LNCaP clone FGC (cell line): Measurements from ENCODE around the gene SCNM1.
"Not testable (repeated sequence)": the region's sequence is repeated elsewhere in the genome, so short reads cannot be mapped to it uniquely, and the experiment has no call there.

ENCODE experiments used
- DNase-seq: peaks from one replicate; pipeline ENCODE4 v3.0.0-alpha.2; 2011; ENCODE audit warnings: low read depth
- H3K4me3 ChIP-seq: 2 replicates; pipeline ENCODE4 v1.5.1; 2011; ENCODE audit warnings: mild to moderate bottlenecking, low read depth, low read length, control low read depth
- TF ChIP-seq, protein P1 (sequence below): IDR thresholded peaks from 2 replicates; pipeline ENCODE4 v1.5.1; 2012; ENCODE audit warnings: mild to moderate bottlenecking; ENCODE audit not compliant: control insufficient read depth, insufficient read depth; ENCODE audit errors: extremely low read depth

Gene SCNM1

DNA sequence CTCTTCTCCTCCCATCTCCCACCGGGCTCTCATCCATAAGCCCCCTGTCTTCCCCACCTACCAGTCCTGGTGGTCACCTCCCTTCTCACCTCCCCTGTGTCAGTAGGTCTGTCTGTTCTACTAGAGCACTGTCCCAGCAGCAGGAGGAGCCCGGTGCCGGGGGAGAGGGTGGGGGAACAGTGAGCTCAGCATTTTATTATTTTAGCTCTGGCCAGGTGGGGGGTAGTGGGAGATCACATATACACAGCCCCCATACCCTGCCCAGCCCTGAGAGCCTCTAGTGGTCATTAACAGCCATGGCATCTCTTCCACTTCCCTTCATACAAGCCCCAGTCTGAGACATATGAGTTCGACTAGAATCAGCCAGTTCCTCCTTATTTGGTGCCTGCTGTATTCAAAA lies 9.9 kb downstream of the SCNM1 start, which contains the start of gene TMOD4:
Gene TMOD4, minus strand, starts transcription at position 119 of the 400 bp plus-strand sequence. CDS start 1,106 bp downstream, outside the sequence.
- H3K4me3 ChIP-seq = no peak within 1 kb of the TSS
- TF ChIP-seq, protein P1, sequence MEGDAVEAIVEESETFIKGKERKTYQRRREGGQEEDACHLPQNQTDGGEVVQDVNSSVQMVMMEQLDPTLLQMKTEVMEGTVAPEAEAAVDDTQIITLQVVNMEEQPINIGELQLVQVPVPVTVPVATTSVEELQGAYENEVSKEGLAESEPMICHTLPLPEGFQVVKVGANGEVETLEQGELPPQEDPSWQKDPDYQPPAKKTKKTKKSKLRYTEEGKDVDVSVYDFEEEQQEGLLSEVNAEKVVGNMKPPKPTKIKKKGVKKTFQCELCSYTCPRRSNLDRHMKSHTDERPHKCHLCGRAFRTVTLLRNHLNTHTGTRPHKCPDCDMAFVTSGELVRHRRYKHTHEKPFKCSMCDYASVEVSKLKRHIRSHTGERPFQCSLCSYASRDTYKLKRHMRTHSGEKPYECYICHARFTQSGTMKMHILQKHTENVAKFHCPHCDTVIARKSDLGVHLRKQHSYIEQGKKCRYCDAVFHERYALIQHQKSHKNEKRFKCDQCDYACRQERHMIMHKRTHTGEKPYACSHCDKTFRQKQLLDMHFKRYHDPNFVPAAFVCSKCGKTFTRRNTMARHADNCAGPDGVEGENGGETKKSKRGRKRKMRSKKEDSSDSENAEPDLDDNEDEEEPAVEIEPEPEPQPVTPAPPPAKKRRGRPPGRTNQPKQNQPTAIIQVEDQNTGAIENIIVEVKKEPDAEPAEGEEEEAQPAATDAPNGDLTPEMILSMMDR = peak; percentile 29; the same call in 1 of the 2 replicates
- no peak for DNase-seq

DNA sequence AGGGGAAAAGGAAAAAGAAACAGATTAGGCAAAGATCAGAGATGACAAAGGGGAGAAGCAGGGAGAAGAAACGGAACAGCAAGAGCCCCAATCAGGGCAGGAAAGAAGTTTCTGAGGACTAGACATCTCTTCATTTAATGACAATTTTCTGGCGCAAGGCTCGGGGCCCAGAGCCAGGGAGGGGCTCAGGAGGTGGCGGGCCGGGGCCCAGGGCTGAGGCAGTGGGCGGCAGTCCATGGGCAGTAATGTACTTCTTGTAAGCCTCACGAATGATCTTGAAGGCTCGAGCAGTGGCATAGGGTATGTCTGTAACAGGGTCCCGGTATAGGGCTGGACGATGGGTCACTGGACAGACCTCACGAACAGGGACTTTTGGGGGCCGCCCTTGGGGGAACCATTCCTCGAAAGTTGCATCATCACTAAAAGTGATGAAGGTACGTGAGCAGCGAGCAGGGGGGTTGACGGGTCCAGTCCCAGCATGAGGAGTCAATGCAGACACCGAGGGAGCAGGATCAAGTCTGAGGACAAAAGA lies 10.6 kb downstream of the SCNM1 start:
- no peak overlapping the region for H3K4me3 ChIP-seq
- DNase-seq = no peak
- TF ChIP-seq, protein P1 = no peak

DNA sequence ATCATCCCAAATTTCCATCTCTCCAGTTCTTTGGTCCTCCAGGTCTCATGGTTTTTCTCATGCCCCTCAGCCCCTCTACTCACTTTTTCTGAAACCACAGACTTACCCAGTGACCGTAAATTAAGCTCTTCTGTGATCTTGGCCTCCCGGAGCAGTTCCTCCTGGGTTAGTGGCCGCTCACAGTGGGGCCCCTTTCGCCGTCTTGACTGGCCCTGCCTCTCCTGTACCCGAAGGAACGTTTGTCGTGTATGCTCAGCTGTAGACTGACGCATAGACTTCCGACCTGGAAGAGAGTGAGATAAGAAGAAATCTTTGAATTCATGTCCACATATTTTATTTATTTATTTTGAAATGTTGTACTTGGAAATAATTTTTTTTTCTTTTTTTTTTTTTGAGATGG lies 18.3 kb downstream of the SCNM1 start:
- no peak overlapping the region for H3K4me3 ChIP-seq
- no peak for DNase-seq
- TF ChIP-seq, protein P1 = no peak

DNA sequence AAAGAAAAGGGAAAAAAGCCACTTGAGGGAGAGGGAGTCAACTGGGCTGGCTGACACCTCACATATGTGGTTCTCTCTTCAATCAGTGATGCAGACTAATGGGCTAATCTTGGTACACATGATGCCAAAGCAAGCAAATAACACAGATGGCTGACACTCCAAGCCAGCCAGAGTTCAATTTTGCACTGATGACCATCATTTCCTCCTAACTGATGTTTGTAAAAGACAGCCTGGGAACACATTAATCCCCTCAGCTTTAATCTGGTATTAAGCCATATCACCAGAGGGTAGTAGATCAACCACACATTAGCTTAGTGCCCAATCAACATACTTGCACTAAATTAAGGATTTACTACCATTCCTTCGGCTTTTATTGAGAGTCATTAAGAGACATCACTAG lies 21.3 kb downstream of the SCNM1 start:
- TF ChIP-seq, protein P1 = no peak
- H3K4me3 ChIP-seq = no peak overlapping the region
- no peak for DNase-seq

DNA sequence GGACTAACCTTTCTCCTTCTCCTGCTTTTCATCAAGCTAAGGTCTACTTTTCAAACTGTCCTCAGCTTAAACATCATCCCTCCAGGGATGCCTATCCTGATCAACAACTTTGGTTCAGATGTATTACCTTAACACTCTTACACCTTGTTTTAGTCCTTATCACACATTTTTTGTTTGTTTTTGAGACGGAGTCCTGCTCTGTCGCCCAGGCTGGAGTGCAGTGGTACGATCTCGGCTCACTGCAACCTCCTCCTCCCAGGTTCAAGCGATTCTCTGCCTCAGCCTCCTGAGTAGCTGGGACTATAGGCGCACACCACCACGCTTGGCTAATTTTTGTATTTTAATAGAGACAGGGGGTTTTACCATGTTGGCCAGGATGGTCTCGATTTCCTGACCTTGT lies 22.7 kb downstream of the SCNM1 start:
- not testable (repeated sequence) for DNase-seq
- peak overlapping the region; percentile 87 for H3K4me3 ChIP-seq

DNA sequence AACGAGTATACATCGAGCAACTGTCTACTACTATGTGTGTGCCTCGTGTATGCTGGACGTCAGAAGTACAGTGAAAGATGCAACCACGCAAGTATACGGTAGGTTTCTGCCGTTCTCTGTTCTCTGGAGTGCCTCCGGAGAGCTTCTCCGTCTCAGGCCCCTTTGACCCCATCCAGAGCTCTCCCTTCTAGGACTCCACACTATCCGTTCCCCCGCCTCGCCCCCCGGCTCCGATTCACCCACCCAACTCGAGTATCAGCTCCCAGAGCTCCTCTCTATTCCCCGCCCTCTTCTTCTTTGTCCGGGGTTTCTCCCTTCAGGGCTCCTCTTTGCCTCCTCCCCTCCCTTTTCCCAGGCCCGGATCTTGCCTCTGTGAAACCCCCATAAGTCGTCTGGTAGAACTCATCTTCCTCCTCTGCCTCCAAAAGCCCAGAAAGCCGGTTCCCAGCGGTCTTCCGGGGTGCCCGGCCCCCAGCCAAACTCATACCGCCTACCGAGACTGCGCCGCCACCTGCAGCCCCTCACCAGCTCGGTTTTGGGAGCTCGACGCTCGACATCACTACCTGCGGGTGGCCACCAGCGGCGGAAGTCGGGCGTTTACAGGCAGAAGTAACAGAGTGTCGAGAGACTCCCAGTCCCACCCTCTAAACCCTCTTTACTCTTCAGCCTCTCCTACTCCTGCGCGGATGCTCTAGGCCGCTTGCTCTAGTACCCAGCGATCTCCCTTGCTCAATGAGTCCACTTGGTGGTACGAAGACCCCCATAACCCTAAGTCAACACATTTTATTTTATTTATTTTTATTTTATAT lies 23.9 kb downstream of the SCNM1 start, which contains the start of gene VPS72:
Gene VPS72, minus strand, starts transcription at position 561 of the 809 bp plus-strand sequence. Its CDS starts 76 bp downstream, at position 485.
- peak; percentile 68 for DNase-seq
- H3K4me3 ChIP-seq = peak within 1 kb of the TSS; percentile 87
- TF ChIP-seq, protein P1 = no peak

DNA sequence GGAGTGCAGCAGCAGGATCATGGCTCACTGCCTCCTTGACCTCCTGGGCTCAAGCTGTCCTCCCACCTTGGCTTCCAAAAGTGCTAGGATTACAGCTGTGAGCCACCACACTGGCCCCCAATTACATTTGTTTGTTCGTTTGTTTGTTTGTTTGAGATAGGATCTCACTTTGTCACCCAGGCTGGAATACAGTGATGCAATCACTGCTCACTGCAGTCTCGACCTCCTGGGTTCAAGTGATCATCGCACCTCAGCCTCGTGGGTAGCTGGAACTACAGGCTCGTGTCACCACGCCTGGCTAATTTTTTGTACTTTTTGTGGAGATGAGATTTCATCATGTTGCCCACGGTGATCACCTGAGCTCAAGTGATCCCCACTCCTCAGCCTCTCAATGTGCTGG lies 26.1 kb downstream of the SCNM1 start:
- TF ChIP-seq, protein P1 = no peak

More for the DNA sequence above, 26.1 kb downstream of the SCNM1 start:
- H3K4me3 ChIP-seq = no peak overlapping the region
- DNase-seq = no peak
